Motor neuron (in vitro differentiated cells): ENCODE data around the gene ATP8A2. TPM values are rescaled to one million over a fixed set of nuclear protein-coding genes. Genes with fewer than 3 reads are reported as not detected.
A peak's percentile ranks its signal among the peaks of the same experiment; 100 is the strongest.

ENCODE experiments used
- ATAC-seq, 8 experiments: fragments of 200-7000 bp; cut with Tn5 transposase; replicated peaks in 6 of 8; 2 replicates each; pipeline ENCODE4 v1.8.0; 2021; ENCODE audit warnings: mild to moderate bottlenecking in 8 of 8, moderate library complexity in 8 of 8
- H3K27ac ChIP-seq, 2 donors: fragments of 250-450 bp; sonication (Bioruptor Pico); 2 replicates each; pipeline ENCODE4 v1.9.0; 2021; ENCODE audit warnings: antibody characterized with exemption in 2 of 2, mild to moderate bottlenecking in 2 of 2, moderate library complexity in 1 of 2
- H3K4me1 ChIP-seq, 2 donors: fragments of 250-450 bp; sonication (Bioruptor Pico); replicated peaks in 1 of 2; 2 replicates each; pipeline ENCODE4 v1.6.1; 2021; ENCODE audit warnings: antibody characterized with exemption in 2 of 2, mild to moderate bottlenecking in 2 of 2, moderate library complexity in 1 of 2
- H3K4me3 ChIP-seq, 5 donors: fragments of 250-450 bp; sonication (Bioruptor Pico); 2 replicates each; pipeline ENCODE4 v1.9.0; 2021; ENCODE audit warnings: antibody characterized with exemption in 5 of 5, mild to moderate bottlenecking in 5 of 5, moderate library complexity in 4 of 5
- WGBS, 10 experiments: fragments of 450-650 bp; shearing (Covaris generic); methylation state at CpG; one replicate each; pipeline ENCODE4 v1.0.0; 2022; 5-methylcytosine and 5-hydroxymethylcytosine counted together
- in situ Hi-C, 9 experiments: fragments of 400-800 bp; cut with MboI; loops; one replicate each; pipeline ENCODE4 v1.15.0; 2021; ENCODE audit warnings: low sequenced_read_pairs in 9 of 9, low pct_unique_long_range_greater_than_20kb in 2 of 9; ENCODE audit not compliant: unreplicated experiment in 9 of 9
- total RNA-seq, 8 experiments: library from RNA; unstranded; fragments of 300-600 nt; gene quantifications; 2 replicates each; pipeline versions ENCODE4 v1.2.3 to v1.2.4, GENCODE V29; 2022

ATP8A2 gene
- total RNA-seq, 8 experiments from 2014 or later: 0.10 to 13.8 (median 6.7) TPM

- Histone ChIP-seq H3K4me3 (no peak overlapping the region), H3K4me1 (no peaks in the 10 kb centered on the region), H3K27ac (no peak overlapping the region)
- in situ Hi-C loops: no loop called here
- ATAC-seq: no peak
- WGBS, 10 experiments: 14 to 100% (median 81%) methylated on average over 1 to 4 of the region's 4 CpGs
Observed at GRCh38 chr13:25446261-25446660, 74.5 kb downstream of the ATP8A2 start.

GRCh38 chr13:25447396-25447795 is 75.6 kb downstream of the ATP8A2 start:
- 0 to 100% (median 60%) methylated on average over 1 to 3 of the region's 3 CpGs; no CpG with 5 or more reads in 3 of the 10 experiments for WGBS, 10 experiments
- in situ Hi-C loops: no loop called here

GRCh38 chr13:25453850-25454365 is 82.1 kb downstream of the ATP8A2 start:
- no peak overlapping the region for H3K27ac ChIP-seq
- H3K4me1 ChIP-seq: no peaks in the 10 kb centered on the region
- ATAC-seq: no peak
- 0 to 100% (median 67%) methylated on average over 1 to 7 of the region's 7 CpGs; no CpG with 5 or more reads in 4 of the 10 experiments for WGBS, 10 experiments
- in situ Hi-C loops: no loop called here
- H3K4me3 ChIP-seq: no peak overlapping the region

More at GRCh38 chr13:25447396-25447795, 75.6 kb downstream of the ATP8A2 start:
- ATAC-seq: peak in 1 of 8 experiments; percentile 16
- no peak overlapping the region for H3K27ac ChIP-seq
- H3K4me3 ChIP-seq: no peak overlapping the region
- no peaks in the 10 kb centered on the region for H3K4me1 ChIP-seq

- in situ Hi-C loops: no loop called here
- no peak overlapping the region for H3K4me3 ChIP-seq
- WGBS, 10 experiments: 0 to 92% (median 60%) methylated on average over 1 to 3 of the region's 3 CpGs; no CpG with 5 or more reads in 2 of the 10 experiments
- no peak overlapping the region for H3K27ac ChIP-seq
- H3K4me1 ChIP-seq: no peaks in the 10 kb centered on the region
- ATAC-seq: no peak
Observed at GRCh38 chr13:25455146-25455545, 83.4 kb downstream of the ATP8A2 start.

- in situ Hi-C loops: no loop called here
- Histone ChIP-seq H3K27ac (no peak overlapping the region), H3K4me3 (no peak overlapping the region), H3K4me1 (no peaks in the 10 kb centered on the region)
- ATAC-seq: no peak
- WGBS, 10 experiments: 0 to 83% (median 54%) methylated on average over 1 to 4 of the region's 4 CpGs; no CpG with 5 or more reads in 2 of the 10 experiments
Observed at GRCh38 chr13:25457566-25457965, 85.8 kb downstream of the ATP8A2 start.

- 0 to 100% (median 88%) methylated on average over 2 to 8 of the region's 9 CpGs; no CpG with 5 or more reads in 3 of the 10 experiments for WGBS, 10 experiments
- no peak for ATAC-seq
- no peak overlapping the region for H3K4me3 ChIP-seq
- no peaks in the 10 kb centered on the region for H3K4me1 ChIP-seq
- in situ Hi-C loops: no loop called here
- H3K27ac ChIP-seq: no peak overlapping the region
Observed at GRCh38 chr13:25462301-25463125, 90.7 kb downstream of the ATP8A2 start.

GRCh38 chr13:25463496-25463895 is 91.7 kb downstream of the ATP8A2 start:
- no peak for ATAC-seq
- in situ Hi-C loops: no loop called here
- Histone ChIP-seq H3K27ac (no peak overlapping the region), H3K4me1 (no peaks in the 10 kb centered on the region), H3K4me3 (no peak overlapping the region)
- WGBS, 10 experiments: 0 to 91% (median 63%) methylated on average over 1 to 3 of the region's 3 CpGs; no CpG with 5 or more reads in 1 of the 10 experiments

GRCh38 chr13:25466880-25467279 is 95.1 kb downstream of the ATP8A2 start:
- Histone ChIP-seq H3K27ac (no peak overlapping the region), H3K4me3 (no peak overlapping the region), H3K4me1 (no peaks in the 10 kb centered on the region)
- ATAC-seq: peak in 1 of 8 experiments; percentile 7
- in situ Hi-C loops: no loop called here
- WGBS, 10 experiments: 0 to 100% (median 45%) methylated on average over 1 to 3 of the region's 4 CpGs; no CpG with 5 or more reads in 2 of the 10 experiments

- in situ Hi-C loops: no loop called here
- WGBS, 10 experiments: 0 to 100% (median 37%) methylated on average over 1 to 13 of the region's 75 CpGs; no CpG with 5 or more reads in 4 of the 10 experiments
Observed at GRCh38 chr13:25468325-25469168, 96.8 kb downstream of the ATP8A2 start.

GRCh38 chr13:25469169-25469525 is 97.4 kb downstream of the ATP8A2 start:
- peak overlapping the region; percentile 37 to 49 (median 42) for H3K4me3 ChIP-seq
- no peak overlapping the region for H3K27ac ChIP-seq
- no peaks in the 10 kb centered on the region for H3K4me1 ChIP-seq
- WGBS, 10 experiments: 0 to 36% (median 19%) methylated on average over 1 to 6 of the region's 20 CpGs; no CpG with 5 or more reads in 1 of the 10 experiments
- in situ Hi-C loops: no loop called here
- ATAC-seq: peak in 2 of 8 experiments; percentile 51 to 61

More at GRCh38 chr13:25468325-25469168, 96.8 kb downstream of the ATP8A2 start:
- Histone ChIP-seq H3K4me1 (no peaks in the 10 kb centered on the region), H3K27ac (no peak overlapping the region), H3K4me3 (peak overlapping the region; percentile 37 to 49 (median 42))
- ATAC-seq: peak in 7 of 8 experiments; percentile 30 to 98 (median 97)

- peaks cover 0 to 3% of the 10 kb centered on the region in 2 donors for H3K4me1 ChIP-seq
- H3K4me3 ChIP-seq: no peak overlapping the region
- no peak for ATAC-seq
- in situ Hi-C loops: no loop called here
- no peak overlapping the region for H3K27ac ChIP-seq
- WGBS, 10 experiments: 0 to 100% (median 55%) methylated on average over 1 to 2 of the region's 2 CpGs; no CpG with 5 or more reads in 2 of the 10 experiments
Observed at GRCh38 chr13:25473864-25474263, 102.1 kb downstream of the ATP8A2 start.

GRCh38 chr13:25478186-25478585 is 106.4 kb downstream of the ATP8A2 start:
- peak in 6 of 8 experiments; percentile 38 to 97 (median 71) for ATAC-seq
- H3K27ac ChIP-seq: no peak overlapping the region
- in situ Hi-C loops: no loop called here
- H3K4me1 ChIP-seq: peaks cover 0 to 3% of the 10 kb centered on the region in 2 donors
- WGBS, 10 experiments: 11 to 40% (median 18%) methylated on average over 1 of the region's 1 CpG; no CpG with 5 or more reads in 2 of the 10 experiments
- no peak overlapping the region for H3K4me3 ChIP-seq
